MM.1S (cell line): ENCODE measurements around the gene TXNDC8.

Experiments
- CTCF ChIP-seq: fragments of 300-600 bp; sonication (generic); IDR thresholded peaks from 2 replicates; pipeline ENCODE4 v1.5.1; 2016; ENCODE audit warnings: antibody characterized with exemption, low read length, mixed read lengths
- EZH2 ChIP-seq: fragments of 300-600 bp; sonication (generic); optimal IDR thresholded peaks from 2 replicates; pipeline ENCODE3; 2017; ENCODE audit warnings: low read depth, mild to moderate bottlenecking, antibody characterized with exemption, low read length, mixed read lengths
- EZH2phosphoT487 ChIP-seq: fragments of 300-600 bp; sonication (generic); IDR thresholded peaks from 2 replicates; pipeline ENCODE4 v1.6.1; 2018; ENCODE audit warnings: antibody characterized with exemption, low read length

DNA sequence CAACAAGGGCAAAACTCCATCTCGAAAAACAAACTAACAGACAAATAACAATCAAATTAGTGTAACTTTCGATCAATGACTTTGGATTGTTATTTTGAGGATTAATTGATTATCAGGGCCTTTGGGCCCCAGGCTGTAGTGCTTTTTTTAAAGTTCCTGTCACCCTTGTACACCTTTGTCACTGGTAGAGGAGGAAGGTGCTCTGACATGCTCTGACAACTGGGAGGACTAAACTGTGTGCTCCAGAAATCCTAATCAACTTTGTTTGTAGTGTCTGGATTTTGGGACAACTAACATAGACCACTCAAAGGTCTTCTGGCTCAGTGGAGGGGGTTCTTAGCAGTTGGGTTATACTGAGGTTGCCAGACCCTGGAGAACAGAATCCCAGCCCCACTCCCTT is 83.2 kb downstream of the TXNDC8 start:
- TF ChIP-seq CTCF (no peak), EZH2 (no peak), EZH2phosphoT487 (no peak)
